Astrocyte (in vitro differentiated cells and primary cell): Measurements from ENCODE around the gene ALPL. TPM values are rescaled to one million over a fixed set of nuclear protein-coding genes. Genes with fewer than 3 reads are reported as not detected.

Experiments used
- DNase-seq: peaks from one replicate; pipeline ENCODE4 v3.0.0-alpha.2; 2010; ENCODE audit warnings: low read depth
- FAIRE-seq: peaks from 2 replicates; lab custom pipeline; 2011; peaks lifted over from hg19 to GRCh38; lab: Jason Lieb, UNC
- H2AFZ ChIP-seq: 2 replicates; pipeline ENCODE4 v1.6.0; 2012; ENCODE audit warnings: low read depth, low read length, inconsistent platforms
- H3K27ac ChIP-seq: 2 replicates; pipeline ENCODE4 v1.5.1; 2011; ENCODE audit warnings: low read depth, low read length, inconsistent platforms
- H3K27me3 ChIP-seq: 2 replicates; pipeline ENCODE4 v1.6.0; 2011; ENCODE audit warnings: low read length, inconsistent platforms; ENCODE audit not compliant: insufficient read depth
- H3K36me3 ChIP-seq: 2 replicates; pipeline ENCODE4 v1.5.1; 2011; ENCODE audit warnings: low read length, inconsistent platforms; ENCODE audit not compliant: insufficient read depth
- H3K4me1 ChIP-seq: 2 replicates; pipeline ENCODE4 v1.5.1; 2011; ENCODE audit warnings: low read length, inconsistent platforms; ENCODE audit not compliant: insufficient read depth
- H3K4me2 ChIP-seq: 2 replicates; pipeline ENCODE4 v1.6.0; 2012; ENCODE audit warnings: low read length, inconsistent platforms
- H3K4me3 ChIP-seq: 2 replicates; pipeline ENCODE4 v1.5.1; 2011; ENCODE audit warnings: low read depth, mild to moderate bottlenecking, low read length, inconsistent platforms; ENCODE audit not compliant: insufficient read depth
- H3K79me2 ChIP-seq: 2 replicates; pipeline ENCODE4 v1.6.0; 2012; ENCODE audit warnings: mild to moderate bottlenecking, low read length, inconsistent platforms; ENCODE audit not compliant: insufficient read depth
- H3K9ac ChIP-seq: 2 replicates; pipeline ENCODE4 v1.6.0; 2012; ENCODE audit warnings: mild to moderate bottlenecking, low read length, inconsistent platforms
- H3K9me3 ChIP-seq: 2 replicates; pipeline ENCODE4 v1.5.1; 2012; ENCODE audit warnings: low read depth, mild to moderate bottlenecking, low read length, inconsistent platforms; ENCODE audit not compliant: insufficient read depth
- H4K20me1 ChIP-seq: 2 replicates; pipeline ENCODE4 v1.6.0; 2012; ENCODE audit warnings: low read length, inconsistent platforms; ENCODE audit not compliant: insufficient read depth
- H3K27ac Mint-ChIP-seq: one replicate; pipeline ENCODE4 v1.8.0; 2021; ENCODE audit warnings: mild to moderate bottlenecking, mixed read lengths; ENCODE audit not compliant: unreplicated experiment
- H3K27me3 Mint-ChIP-seq: one replicate; pipeline ENCODE4 v1.8.0; 2021; ENCODE audit warnings: low read depth, mixed read lengths; ENCODE audit not compliant: unreplicated experiment
- H3K36me3 Mint-ChIP-seq: one replicate; pipeline ENCODE4 v1.8.0; 2021; ENCODE audit warnings: low read depth, mixed read lengths; ENCODE audit not compliant: unreplicated experiment
- H3K4me1 Mint-ChIP-seq: one replicate; pipeline ENCODE4 v1.8.0; 2021; ENCODE audit warnings: low read depth, mixed read lengths; ENCODE audit not compliant: unreplicated experiment
- H3K4me3 Mint-ChIP-seq: one replicate; pipeline ENCODE4 v1.8.0; 2021; ENCODE audit warnings: mild to moderate bottlenecking, moderate library complexity, mixed read lengths; ENCODE audit not compliant: unreplicated experiment
- H3K9me3 Mint-ChIP-seq: one replicate; pipeline ENCODE4 v1.8.0; 2021; ENCODE audit warnings: mild to moderate bottlenecking, mixed read lengths; ENCODE audit not compliant: unreplicated experiment
- EZH2 ChIP-seq: IDR thresholded peaks from 2 replicates; pipeline ENCODE4 v1.6.1; 2012; ENCODE audit warnings: mild to moderate bottlenecking, low read length, inconsistent platforms; ENCODE audit not compliant: insufficient read depth
- total RNA-seq: library from RNA; stranded (reverse); gene quantifications from 2 replicates; pipeline ENCODE4 v1.2.1, GENCODE V29; 2021
- TF ChIP-seq, protein P1 (sequence below): IDR thresholded peaks from 2 replicates; pipeline ENCODE4 v1.5.1; 2011; ENCODE audit warnings: low read depth, mild to moderate bottlenecking, inconsistent platforms, low read length, moderate library complexity; ENCODE audit not compliant: insufficient read depth

ALPL gene
- total RNA-seq, 1 donor from 2014 or later: 24.3 TPM

DNA sequence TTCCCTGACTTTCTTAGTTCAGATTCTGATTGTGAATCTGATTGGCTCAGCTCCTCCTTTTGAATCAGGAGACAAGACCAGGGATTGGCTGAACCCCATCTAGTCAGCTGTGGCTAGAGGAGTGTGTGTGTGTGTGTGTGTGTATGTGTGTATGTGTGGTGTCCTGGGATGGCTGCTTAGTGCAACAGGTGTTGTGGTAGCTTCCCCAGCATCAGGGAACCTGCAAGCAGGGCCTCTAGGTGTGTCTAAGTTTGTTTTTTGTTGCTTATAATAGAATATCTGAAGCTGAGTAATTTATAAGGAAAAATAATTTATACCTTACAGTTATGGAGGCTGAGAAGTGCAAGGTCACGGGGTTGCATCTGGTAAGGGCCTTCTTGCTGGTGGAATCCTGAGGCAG, 13.2 kb upstream of the ALPL start:
- Histone ChIP-seq H3K4me3 (no peak overlapping the region), H3K36me3 (no peaks in the 10 kb centered on the region), H3K27ac (no peak overlapping the region), H2AFZ (no peak overlapping the region), H3K9me3 (no peaks in the 10 kb centered on the region), H4K20me1 (no peaks in the 10 kb centered on the region), H3K27me3 (peaks cover 16% of the 10 kb centered on the region), H3K4me2 (no peak overlapping the region), H3K9ac (no peak overlapping the region), H3K79me2 (no peaks in the 10 kb centered on the region), H3K4me1 (no peaks in the 10 kb centered on the region)
- Mint-ChIP-seq H3K4me1 (no peaks in the 10 kb centered on the region), H3K36me3 (no peaks in the 10 kb centered on the region), H3K27ac (no peak overlapping the region), H3K4me3 (no peak overlapping the region), H3K27me3 (peaks cover 39% of the 10 kb centered on the region), H3K9me3 (peaks cover 6% of the 10 kb centered on the region)
- DNase-seq (no peak), FAIRE-seq (no peak)
- TF ChIP-seq, protein P1, sequence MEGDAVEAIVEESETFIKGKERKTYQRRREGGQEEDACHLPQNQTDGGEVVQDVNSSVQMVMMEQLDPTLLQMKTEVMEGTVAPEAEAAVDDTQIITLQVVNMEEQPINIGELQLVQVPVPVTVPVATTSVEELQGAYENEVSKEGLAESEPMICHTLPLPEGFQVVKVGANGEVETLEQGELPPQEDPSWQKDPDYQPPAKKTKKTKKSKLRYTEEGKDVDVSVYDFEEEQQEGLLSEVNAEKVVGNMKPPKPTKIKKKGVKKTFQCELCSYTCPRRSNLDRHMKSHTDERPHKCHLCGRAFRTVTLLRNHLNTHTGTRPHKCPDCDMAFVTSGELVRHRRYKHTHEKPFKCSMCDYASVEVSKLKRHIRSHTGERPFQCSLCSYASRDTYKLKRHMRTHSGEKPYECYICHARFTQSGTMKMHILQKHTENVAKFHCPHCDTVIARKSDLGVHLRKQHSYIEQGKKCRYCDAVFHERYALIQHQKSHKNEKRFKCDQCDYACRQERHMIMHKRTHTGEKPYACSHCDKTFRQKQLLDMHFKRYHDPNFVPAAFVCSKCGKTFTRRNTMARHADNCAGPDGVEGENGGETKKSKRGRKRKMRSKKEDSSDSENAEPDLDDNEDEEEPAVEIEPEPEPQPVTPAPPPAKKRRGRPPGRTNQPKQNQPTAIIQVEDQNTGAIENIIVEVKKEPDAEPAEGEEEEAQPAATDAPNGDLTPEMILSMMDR: no peak
- TF ChIP-seq EZH2: no peak

DNA sequence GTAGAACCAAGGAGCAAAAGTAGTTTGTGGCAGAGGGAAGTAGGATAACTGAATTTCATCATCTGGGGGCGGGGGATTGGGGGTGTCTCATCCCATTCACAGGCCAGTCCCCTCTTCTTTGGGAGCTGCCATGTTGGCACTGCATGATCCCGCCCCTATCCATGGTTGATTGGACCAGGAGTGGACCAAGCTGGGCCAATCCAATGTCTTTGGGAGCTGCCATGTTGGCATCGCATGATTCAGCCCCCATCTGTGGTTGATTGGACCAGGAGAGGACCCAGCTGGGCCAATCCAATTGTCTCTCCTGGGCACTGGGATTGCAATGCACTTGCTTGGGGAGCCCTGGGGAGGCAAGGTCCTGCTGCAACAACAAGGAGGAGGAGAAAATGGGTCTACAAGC, 12.3 kb upstream of the ALPL start:
- no peak overlapping the region for H3K4me3 Mint-ChIP-seq
- no peak overlapping the region for H3K4me2 ChIP-seq
- H3K27me3 ChIP-seq: peaks cover 15% of the 10 kb centered on the region
- H3K4me1 ChIP-seq: no peaks in the 10 kb centered on the region
- H3K4me1 Mint-ChIP-seq: no peaks in the 10 kb centered on the region
- no peak overlapping the region for H2AFZ ChIP-seq
- H3K9me3 ChIP-seq: no peaks in the 10 kb centered on the region
- H3K9me3 Mint-ChIP-seq: peaks cover 6% of the 10 kb centered on the region
- no peak overlapping the region for H3K27ac ChIP-seq
- H3K79me2 ChIP-seq: no peaks in the 10 kb centered on the region
- no peaks in the 10 kb centered on the region for H3K36me3 Mint-ChIP-seq
- no peak overlapping the region for H3K9ac ChIP-seq
- no peak for TF ChIP-seq EZH2
- TF ChIP-seq, protein P1: no peak
- DNase-seq: no peak
- H4K20me1 ChIP-seq: no peaks in the 10 kb centered on the region
- no peak for FAIRE-seq
- no peaks in the 10 kb centered on the region for H3K36me3 ChIP-seq
- H3K27ac Mint-ChIP-seq: no peak overlapping the region
- peaks cover 35% of the 10 kb centered on the region for H3K27me3 Mint-ChIP-seq
- H3K4me3 ChIP-seq: no peak overlapping the region

DNA sequence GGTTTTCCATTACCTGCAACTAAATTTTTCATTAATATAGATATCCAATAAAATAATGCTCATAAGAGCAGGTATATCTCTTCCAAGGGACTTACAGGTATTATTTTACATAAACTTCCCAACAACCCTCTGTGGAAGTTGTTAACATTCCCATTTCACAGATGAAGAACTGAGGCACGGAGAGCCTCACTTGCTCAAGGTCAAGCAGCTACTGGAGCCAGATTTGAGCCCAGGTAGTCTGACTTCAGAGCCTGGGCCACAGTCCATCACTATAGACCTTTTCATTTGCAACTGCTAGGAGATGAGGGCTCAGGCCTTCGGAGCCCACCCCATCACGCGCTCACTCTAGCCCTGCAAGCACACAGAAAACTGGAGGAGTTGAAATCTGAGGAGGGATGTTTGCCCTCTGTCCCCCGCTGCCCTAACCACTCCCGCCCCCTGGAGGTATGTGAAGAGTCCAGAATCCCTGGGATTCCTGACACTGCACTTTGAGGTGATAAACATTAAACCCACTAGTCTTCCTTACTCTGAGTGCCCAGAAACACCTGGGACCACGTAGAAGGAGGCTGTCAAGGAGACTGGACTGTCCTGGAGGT, 11.7 kb upstream of the ALPL start:
- Mint-ChIP-seq H3K27me3 (peaks cover 30% of the 10 kb centered on the region), H3K4me1 (no peaks in the 10 kb centered on the region), H3K9me3 (peaks cover 6% of the 10 kb centered on the region), H3K27ac (peak overlapping the region; percentile 18), H3K36me3 (no peaks in the 10 kb centered on the region), H3K4me3 (no peak overlapping the region)
- Histone ChIP-seq H3K4me2 (no peak overlapping the region), H4K20me1 (no peaks in the 10 kb centered on the region), H3K9ac (no peak overlapping the region), H3K79me2 (no peaks in the 10 kb centered on the region), H3K36me3 (no peaks in the 10 kb centered on the region), H2AFZ (no peak overlapping the region), H3K4me3 (no peak overlapping the region), H3K4me1 (no peaks in the 10 kb centered on the region), H3K27ac (no peak overlapping the region), H3K9me3 (no peaks in the 10 kb centered on the region), H3K27me3 (peaks cover 11% of the 10 kb centered on the region)
- no peak for FAIRE-seq
- no peak for TF ChIP-seq EZH2
- TF ChIP-seq, protein P1: no peak
- no peak for DNase-seq
